NCI-H1694 (cell line): ENCODE results near the gene SPATA13.
"Not testable (repeated sequence)": the region's sequence is repeated elsewhere in the genome, so short reads cannot be mapped to it uniquely, and the experiment has no call there.

ENCODE experiments used
- DNase-seq: peaks from one replicate; lab custom pipeline; 2025; lab: John Stamatoyannopoulos, UW

The SPATA13 gene

DNA sequence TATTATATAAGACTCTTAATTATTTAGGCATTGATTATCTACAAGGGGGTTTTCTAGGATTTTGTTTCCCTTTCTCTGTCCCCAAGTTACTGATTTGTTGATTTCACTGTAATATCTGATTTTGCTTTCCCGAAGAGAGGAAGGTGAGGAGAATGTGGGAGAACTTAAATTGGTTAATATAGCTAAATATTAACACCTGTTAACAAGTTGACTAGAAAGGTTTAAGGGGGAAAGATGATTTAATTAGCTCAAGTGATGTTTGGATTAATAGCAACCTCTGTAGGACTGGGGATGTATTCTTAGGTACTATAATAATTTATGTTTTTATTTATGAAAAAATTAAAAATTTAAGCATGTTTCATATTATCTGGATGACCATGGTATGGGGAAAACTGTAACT lies 35.1 kb downstream of the SPATA13 start:
- DNase-seq: no peak

- DNase-seq: no peak
These were observed 36.2 kb downstream of the SPATA13 start for GRCh38 chr13:24196593-24197197.

GRCh38 chr13:24199016-24199415 lies 38.5 kb downstream of the SPATA13 start:
- no peak for DNase-seq

DNA sequence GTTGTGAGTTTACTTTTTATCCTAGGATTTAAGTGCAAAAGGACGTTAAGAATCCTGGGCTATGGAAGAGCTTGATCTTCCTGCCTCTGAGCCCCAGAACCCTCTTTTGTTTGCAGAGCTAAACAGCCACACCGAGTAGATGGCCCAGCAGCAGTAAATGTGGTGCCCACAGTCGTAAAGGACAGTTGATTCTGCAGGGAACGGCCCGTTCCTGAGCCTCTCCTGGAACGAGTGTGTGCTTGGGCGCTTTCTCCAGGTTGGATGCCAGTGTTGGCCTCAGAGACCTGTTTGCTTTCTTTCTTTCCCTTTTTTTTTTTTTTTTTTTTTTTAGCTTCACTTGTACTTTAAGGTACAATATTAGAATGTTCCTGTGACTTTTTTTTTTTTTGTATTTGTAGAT lies 41.7 kb downstream of the SPATA13 start:
- DNase-seq: no peak

DNA sequence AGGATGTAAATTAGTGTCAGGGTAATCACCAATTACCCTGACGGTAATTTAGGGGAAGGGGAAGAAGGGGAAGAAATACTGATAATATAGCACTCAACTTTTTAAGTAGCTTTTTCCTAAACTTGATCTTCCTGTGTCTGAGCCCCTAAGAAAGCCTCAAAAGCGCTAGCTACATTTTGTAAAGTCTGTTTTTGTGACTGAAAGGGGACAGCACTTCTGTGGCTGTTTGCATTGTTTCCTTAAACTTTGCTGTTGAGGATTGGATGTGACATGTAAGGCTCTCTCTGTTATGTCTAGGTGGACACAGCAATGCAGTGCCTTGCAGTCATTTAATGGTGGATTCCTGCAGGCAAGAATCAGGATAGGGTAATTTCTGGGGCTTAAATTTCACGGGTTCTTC lies 42.8 kb downstream of the SPATA13 start:
- no peak for DNase-seq

- no peak for DNase-seq
These were observed 43.3 kb downstream of the SPATA13 start for GRCh38 chr13:24203811-24204210.

DNA sequence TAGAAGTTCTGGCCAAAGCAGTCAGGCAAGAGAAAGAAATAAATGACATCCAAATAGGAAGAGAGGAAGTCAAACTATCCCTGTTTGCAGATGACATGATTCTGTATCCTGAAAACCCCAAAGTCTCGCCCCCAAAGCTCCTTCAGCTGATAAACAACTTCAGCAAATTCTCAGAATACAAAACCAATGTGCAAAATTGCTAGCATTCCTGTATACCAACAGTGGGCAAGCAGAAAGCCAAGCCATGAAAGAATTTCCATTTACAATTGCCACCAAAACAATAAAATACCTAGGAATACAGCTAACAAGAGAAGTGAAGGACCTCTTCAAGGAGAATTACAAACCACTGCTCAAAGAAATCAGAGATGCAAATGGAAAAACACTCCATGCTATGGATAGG lies 44.6 kb downstream of the SPATA13 start:
- not testable (repeated sequence) for DNase-seq

- DNase-seq: no peak
These were observed 47.5 kb downstream of the SPATA13 start for GRCh38 chr13:24207841-24208667.

DNA sequence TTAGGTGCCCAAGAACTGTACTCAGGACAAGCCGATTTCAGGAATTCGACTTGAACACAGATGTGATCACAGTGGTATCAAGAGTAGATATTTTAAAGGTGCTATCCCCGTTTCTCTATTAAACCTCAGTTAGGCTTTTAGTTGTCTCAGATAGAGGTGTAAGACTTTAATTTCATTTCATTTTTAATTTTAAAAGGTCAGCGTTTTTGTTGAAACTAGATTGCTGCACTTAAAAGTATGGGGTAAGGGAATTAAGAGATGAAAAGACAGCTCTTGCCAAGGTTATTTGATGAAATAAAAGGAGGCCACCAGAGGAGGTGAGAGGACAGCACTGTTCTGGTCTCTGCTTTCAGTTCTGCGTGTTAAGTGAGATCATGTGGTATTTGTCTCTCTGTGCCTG lies 48.6 kb downstream of the SPATA13 start:
- DNase-seq: no peak

DNA sequence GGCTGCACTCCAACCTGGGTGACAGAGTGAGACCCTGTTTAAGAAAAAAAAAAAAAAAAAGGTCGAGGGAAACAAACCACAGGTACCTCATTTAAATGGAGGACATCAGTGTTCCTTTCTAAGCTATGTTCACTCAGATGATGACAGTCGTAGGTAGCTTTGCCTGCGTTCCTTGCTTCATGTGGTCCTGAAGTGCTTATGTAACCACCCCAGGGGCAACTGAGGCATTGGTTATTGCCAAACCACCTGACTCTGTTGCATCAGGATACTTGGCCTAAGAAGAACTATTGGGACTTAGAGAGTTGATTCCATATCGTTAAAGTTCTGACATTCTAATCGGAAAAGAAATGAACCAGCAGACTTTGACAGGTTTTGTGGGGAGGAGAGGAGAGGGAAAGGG lies 51.7 kb downstream of the SPATA13 start:
- no peak for DNase-seq

- no peak for DNase-seq
These were observed 52.2 kb downstream of the SPATA13 start for GRCh38 chr13:24212674-24213073.

- no peak for DNase-seq
These were observed 53.4 kb downstream of the SPATA13 start for GRCh38 chr13:24213932-24214331.

GRCh38 chr13:24214528-24214927 lies 54.0 kb downstream of the SPATA13 start:
- no peak for DNase-seq

DNA sequence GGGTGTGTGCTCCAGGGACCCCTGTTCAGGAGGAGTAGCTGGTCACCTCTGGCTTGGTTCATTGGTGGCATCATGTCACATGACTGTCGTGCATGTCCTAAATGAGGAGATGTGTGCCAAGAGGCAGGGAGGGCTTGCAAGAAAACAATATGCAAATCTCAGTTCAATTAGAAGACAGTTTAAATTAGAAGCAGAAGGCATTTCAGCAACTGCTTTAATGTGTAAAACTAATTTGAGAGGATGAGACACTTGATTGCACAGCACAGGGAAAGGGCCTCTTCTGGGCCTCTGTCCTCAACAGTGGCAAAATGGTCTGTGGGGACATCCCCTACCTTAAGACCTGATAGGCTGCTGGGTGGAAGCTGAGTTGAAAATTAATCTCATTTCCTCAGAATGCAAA lies 54.6 kb downstream of the SPATA13 start:
- no peak for DNase-seq

DNA sequence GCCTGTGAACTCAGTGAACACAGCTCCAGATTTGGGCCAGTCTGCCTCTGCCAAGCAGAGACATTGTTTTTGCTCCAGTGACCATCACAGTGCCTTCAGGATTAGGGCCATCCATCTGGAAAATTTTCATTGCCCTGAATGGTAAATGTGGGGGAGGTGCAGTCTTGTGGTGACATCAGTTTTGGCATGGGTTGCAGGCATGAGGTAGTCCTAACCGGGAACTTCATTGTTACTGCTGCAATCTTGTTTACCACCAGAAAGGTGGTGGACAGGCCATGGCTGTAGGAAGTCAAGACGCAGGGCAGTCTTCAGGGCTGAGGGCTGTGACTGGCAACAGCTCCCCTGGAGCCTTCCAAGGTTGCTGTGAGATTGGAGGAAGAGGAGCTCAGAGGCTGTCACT lies 55.2 kb downstream of the SPATA13 start:
- DNase-seq: no peak

GRCh38 chr13:24216176-24216575 lies 55.7 kb downstream of the SPATA13 start:
- no peak for DNase-seq

DNA sequence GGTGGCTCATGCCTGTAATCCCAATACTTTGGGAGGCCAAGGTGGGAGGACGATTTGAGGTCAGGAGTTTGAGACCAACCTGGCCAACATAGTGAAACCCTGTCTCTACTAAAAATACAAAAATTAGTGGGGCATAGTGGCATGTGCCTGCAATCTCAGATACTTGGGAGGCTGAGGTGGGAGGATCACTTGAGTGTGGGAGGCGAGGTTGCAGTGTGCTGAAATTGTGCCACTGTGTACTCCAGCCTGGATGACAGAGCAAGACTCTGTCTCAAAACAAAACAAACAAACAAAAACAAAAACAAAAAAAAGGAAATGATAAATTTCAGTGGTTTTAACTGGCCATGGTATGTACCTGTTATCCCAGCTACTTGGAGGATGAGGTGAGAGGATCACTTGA lies 56.3 kb downstream of the SPATA13 start:
- DNase-seq: not testable (repeated sequence)

DNA sequence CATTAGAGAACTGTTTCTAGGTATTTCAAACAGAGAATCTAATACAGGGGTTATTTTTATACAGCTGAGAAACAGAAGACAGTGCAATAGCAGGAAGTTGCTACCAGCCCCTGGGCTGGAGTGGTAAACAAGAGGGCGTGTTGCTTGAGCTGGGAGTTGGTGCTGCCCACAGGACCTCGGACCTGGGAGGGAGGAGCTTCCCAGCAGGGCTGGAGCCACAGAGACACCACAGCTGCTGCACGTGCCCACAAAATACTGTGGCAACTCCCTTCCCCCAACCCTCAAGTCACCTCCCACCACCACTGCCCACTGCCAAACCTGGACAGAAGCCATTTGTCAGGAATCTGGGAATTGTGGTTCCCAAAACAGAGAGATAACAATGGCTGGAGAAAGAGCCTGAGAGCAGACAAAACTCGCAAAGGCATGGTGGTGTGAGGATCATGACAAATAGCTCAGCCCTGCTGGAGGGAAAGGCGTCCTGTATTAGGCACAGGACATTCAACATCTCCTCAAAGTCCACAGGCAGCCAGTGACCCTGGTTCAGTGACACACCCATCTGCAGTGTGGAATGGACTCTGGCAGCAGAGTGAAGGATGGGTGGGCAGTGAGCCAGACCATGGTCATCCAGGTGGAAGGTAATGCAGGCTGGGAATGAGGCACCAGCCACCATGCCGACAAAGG lies 57.2 kb downstream of the SPATA13 start:
- DNase-seq: no peak

- DNase-seq: no peak
These were observed 57.8 kb downstream of the SPATA13 start for GRCh38 chr13:24218338-24218737.

- DNase-seq: no peak
These were observed 58.5 kb downstream of the SPATA13 start for GRCh38 chr13:24218977-24219376.

DNA sequence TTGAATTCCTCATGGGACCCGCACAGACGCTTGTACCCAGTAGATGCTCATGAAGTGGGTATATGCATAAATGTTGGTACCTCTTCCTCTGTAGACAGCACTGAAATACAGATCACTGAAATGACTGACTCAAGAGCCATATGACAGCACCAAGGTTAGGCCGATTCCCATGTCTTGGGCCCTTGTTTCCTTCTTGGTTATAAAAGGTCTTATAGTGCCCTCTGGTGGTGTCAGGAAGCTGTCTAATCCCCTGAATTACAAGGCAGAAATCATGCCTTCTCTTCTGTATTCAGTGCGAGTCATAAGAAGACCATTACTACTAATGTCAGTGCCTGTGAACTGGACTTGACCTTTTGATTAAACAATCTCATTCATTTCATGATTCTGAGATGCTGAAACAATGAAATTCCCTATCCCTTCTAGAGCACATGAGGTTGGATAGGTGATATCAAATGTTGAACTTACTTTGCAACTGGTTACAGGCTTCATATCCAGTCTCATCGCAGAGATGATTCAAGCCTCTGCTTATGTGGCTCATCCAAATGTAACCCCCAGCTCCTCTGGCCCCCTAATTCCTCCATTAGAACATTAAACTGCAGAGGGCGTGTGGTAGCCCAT lies 59.7 kb downstream of the SPATA13 start:
- DNase-seq: peak; percentile 32

DNA sequence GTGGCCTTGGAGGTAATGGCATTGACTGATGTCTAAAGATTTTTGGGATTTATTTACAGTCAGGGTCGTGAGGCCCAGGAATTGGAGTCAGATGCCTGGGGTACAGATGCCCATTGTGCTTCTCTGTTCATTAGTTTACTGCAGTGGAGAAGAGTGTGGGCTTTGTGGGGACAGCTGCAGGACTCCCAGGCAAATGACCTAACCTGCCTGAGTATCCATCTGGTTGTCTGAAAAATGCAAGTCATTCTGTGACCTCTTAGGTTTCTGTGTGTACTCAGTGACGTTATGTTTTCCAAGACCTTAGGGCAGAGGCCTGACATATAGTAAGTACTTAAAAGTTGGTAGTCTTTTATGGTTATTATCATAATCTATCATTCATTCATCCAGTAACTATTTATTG lies 60.5 kb downstream of the SPATA13 start:
- DNase-seq: no peak

DNA sequence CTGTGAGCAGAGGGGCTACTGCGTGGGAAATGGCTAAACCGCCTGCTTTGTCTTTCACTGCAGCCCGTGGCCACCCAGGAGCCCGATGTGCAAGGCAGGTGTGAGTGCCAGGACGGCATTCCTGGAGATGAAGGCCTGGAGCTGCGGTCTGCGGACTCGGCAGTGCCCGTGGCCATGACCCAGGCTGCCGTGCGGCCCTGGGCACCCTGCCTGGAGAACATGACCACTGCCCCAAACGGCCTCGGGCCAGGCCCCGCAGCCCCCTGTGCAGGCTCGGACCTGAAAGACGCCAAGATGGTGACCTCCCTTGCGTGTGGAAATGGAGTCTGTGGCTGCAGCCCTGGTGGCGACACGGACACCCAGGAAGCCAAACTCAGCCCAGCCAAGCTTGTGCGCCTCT lies 62.2 kb downstream of the SPATA13 start:
- no peak for DNase-seq
